ENCODE data around the gene TAOK3.
"Not testable (repeated sequence)": the region's sequence is repeated elsewhere in the genome, so short reads cannot be mapped to it uniquely, and the experiment has no call there.

TAOK3 gene

GRCh38 chr12:118355843-118356242 is 16.9 kb downstream of the TAOK3 start:
- ChIA-PET POLR2A (no interaction called here), CTCF (interaction anchor here (0.8 to 6.5 kb wide), 6 partner anchors 9 to 47 kb away, joined by 3 to 65 read pairs (median 14); partner anchors contain the start of gene SUDS3)
- no CpG with 5 or more reads among the region's 1 CpG for WGBS (ENCODE audit: insufficient coverage)
- no peak for DNase-seq
- Histone ChIP-seq H3K4me3 (ENCODE audit: control insufficient read depth in 1 of 7, extremely low read depth in 1 of 7, insufficient read depth in 4 of 7, low read depth in 2 of 7, low read length in 6 of 7) (peak overlapping the region in 4 of 7 experiments; percentile 3 to 68 (median 25)), H3K4me1 (ENCODE audit: control extremely low read depth in 1 of 4, control insufficient read depth in 4 of 4, insufficient read depth in 4 of 4, low read length in 3 of 4) (peaks cover 31 to 72% (median 41%) of the 10 kb centered on the region in 4 experiments), H3K9me3 (ENCODE audit: control extremely low read depth in 1 of 5, control insufficient read depth in 4 of 5, insufficient read depth in 2 of 5, low read depth in 1 of 5, low read length in 4 of 5) (peaks cover 0 to 6% (median 0%) of the 10 kb centered on the region in 5 experiments), H3K27me3 (replicated peaks in 2 of 5; ENCODE audit: control insufficient read depth in 4 of 5, insufficient read depth in 5 of 5, low read length in 4 of 5) (no peaks in the 10 kb centered on the region), H3K27ac (ENCODE audit: insufficient read depth in 1 of 2, low read depth in 1 of 2, low read length in 2 of 2, poor library complexity in 1 of 2, severe bottlenecking in 2 of 2) (peak overlapping the region in 1 of 2 experiments; percentile 88), H3K36me3 (ENCODE audit: control insufficient read depth in 4 of 4, insufficient read depth in 4 of 4, low read length in 3 of 4) (peaks cover 0 to 16% (median 11%) of the 10 kb centered on the region in 4 experiments)

- peaks cover 0 to 16% (median 11%) of the 10 kb centered on the region in 4 experiments for H3K36me3 ChIP-seq (ENCODE audit: control insufficient read depth in 4 of 4, insufficient read depth in 4 of 4, low read length in 3 of 4)
- H3K4me1 ChIP-seq (ENCODE audit: control extremely low read depth in 1 of 4, control insufficient read depth in 4 of 4, insufficient read depth in 4 of 4, low read length in 3 of 4), result peaks cover 28 to 68% (median 36%) of the 10 kb centered on the region in 4 experiments
- WGBS (ENCODE audit: insufficient coverage), result no CpG with 5 or more reads among the region's 1 CpG
- no peak overlapping the region for H3K27ac ChIP-seq (ENCODE audit: insufficient read depth in 1 of 2, low read depth in 1 of 2, low read length in 2 of 2, poor library complexity in 1 of 2, severe bottlenecking in 2 of 2)
- H3K4me3 ChIP-seq (ENCODE audit: control insufficient read depth in 1 of 7, extremely low read depth in 1 of 7, insufficient read depth in 4 of 7, low read depth in 2 of 7, low read length in 6 of 7), result peak overlapping the region in 1 of 7 experiments; percentile 33
- H3K9me3 ChIP-seq (ENCODE audit: control extremely low read depth in 1 of 5, control insufficient read depth in 4 of 5, insufficient read depth in 2 of 5, low read depth in 1 of 5, low read length in 4 of 5), result peaks cover 0 to 6% (median 0%) of the 10 kb centered on the region in 5 experiments
- POLR2A ChIA-PET, result interaction anchor here (0.7 kb wide), 1 partner anchor 218 kb away, joined by 5 read pairs; no protein-coding TSS in a partner anchor
- CTCF ChIA-PET, result interaction anchor here (0.8 to 6.5 kb wide), 7 partner anchors 8 to 46 kb away, joined by 3 to 65 read pairs (median 6); partner anchors contain the start of gene SUDS3
- no peak for DNase-seq
- no peaks in the 10 kb centered on the region for H3K27me3 ChIP-seq (replicated peaks in 2 of 5; ENCODE audit: control insufficient read depth in 4 of 5, insufficient read depth in 5 of 5, low read length in 4 of 5)
Measured at GRCh38 chr12:118354903-118355302, 17.8 kb downstream of the TAOK3 start.

DNA sequence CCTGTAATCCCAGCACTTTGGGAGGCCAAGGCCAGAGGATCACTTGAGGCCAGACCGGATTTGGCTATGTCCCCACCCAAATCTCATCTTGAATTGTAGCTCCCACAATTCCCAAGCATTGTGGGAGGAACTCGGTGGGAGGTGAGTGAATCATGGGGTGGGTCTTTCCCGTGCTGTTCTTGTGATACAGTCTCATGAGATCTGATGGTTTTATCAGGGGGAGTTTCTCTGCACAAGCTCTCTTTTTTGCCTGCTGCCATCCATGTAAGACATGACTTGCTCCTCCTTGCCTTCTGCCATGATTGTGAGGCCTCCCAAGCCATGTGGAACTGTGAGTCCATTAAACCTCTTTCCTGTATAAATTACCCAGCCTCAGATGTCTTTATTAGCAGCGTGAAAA is 18.2 kb downstream of the TAOK3 start:
- Histone ChIP-seq H3K36me3 (ENCODE audit: control insufficient read depth in 4 of 4, insufficient read depth in 4 of 4, low read length in 3 of 4) (peaks cover 0 to 16% (median 11%) of the 10 kb centered on the region in 4 experiments), H3K4me3 (ENCODE audit: control insufficient read depth in 1 of 7, extremely low read depth in 1 of 7, insufficient read depth in 4 of 7, low read depth in 2 of 7, low read length in 6 of 7) (peak overlapping the region in 1 of 7 experiments; percentile 33), H3K4me1 (ENCODE audit: control extremely low read depth in 1 of 4, control insufficient read depth in 4 of 4, insufficient read depth in 4 of 4, low read length in 3 of 4) (peaks cover 24 to 66% (median 33%) of the 10 kb centered on the region in 4 experiments)
- CTCF ChIA-PET, result interaction anchor here (1.3 to 6.5 kb wide), 5 partner anchors 8 to 22 kb away, joined by 4 to 65 read pairs (median 11); partner anchors contain the start of gene SUDS3
- not testable (repeated sequence) for H3K9me3 ChIP-seq (ENCODE audit: control extremely low read depth in 1 of 5, control insufficient read depth in 4 of 5, insufficient read depth in 2 of 5, low read depth in 1 of 5, low read length in 4 of 5); DNase-seq; H3K27me3 ChIP-seq (replicated peaks in 2 of 5; ENCODE audit: control insufficient read depth in 4 of 5, insufficient read depth in 5 of 5, low read length in 4 of 5); H3K27ac ChIP-seq (ENCODE audit: insufficient read depth in 1 of 2, low read depth in 1 of 2, low read length in 2 of 2, poor library complexity in 1 of 2, severe bottlenecking in 2 of 2)
- POLR2A ChIA-PET, result interaction anchor here (0.7 to 1.0 kb wide), 2 partner anchors 55 to 218 kb away, joined by 3 to 5 read pairs; no protein-coding TSS in a partner anchor
- 100% methylated on average over 3 of the region's 4 CpGs for WGBS (ENCODE audit: insufficient coverage)

DNA sequence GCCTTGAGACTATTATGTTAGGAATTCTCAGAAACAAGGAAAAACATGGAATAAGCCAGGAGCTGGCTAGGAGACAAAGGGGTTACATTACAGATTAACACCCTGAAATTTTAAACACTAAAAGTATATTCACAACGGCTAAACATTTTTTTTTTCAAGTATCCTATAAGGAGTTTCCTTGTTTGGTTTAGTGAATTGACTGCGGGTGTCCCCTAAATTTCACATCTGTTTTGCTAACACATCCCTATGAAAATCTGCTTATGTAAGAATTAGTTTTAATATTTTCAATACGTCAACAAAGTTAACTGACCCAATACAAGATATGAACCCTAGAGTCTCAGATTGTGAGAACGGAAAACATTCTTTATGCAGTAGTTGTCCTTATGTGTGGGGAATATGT is 19.0 kb downstream of the TAOK3 start:
- no peaks in the 10 kb centered on the region for H3K27me3 ChIP-seq (replicated peaks in 2 of 5; ENCODE audit: control insufficient read depth in 4 of 5, insufficient read depth in 5 of 5, low read length in 4 of 5)
- peaks cover 2 to 19% (median 11%) of the 10 kb centered on the region in 4 experiments for H3K36me3 ChIP-seq (ENCODE audit: control insufficient read depth in 4 of 4, insufficient read depth in 4 of 4, low read length in 3 of 4)
- H3K27ac ChIP-seq (ENCODE audit: insufficient read depth in 1 of 2, low read depth in 1 of 2, low read length in 2 of 2, poor library complexity in 1 of 2, severe bottlenecking in 2 of 2), result peak overlapping the region in 1 of 2 experiments; percentile 45
- H3K4me3 ChIP-seq (ENCODE audit: control insufficient read depth in 1 of 7, extremely low read depth in 1 of 7, insufficient read depth in 4 of 7, low read depth in 2 of 7, low read length in 6 of 7), result no peak overlapping the region
- DNase-seq, result no peak
- no CpG with 5 or more reads among the region's 4 CpGs for WGBS (ENCODE audit: insufficient coverage)
- peaks cover 0 to 6% (median 0%) of the 10 kb centered on the region in 5 experiments for H3K9me3 ChIP-seq (ENCODE audit: control extremely low read depth in 1 of 5, control insufficient read depth in 4 of 5, insufficient read depth in 2 of 5, low read depth in 1 of 5, low read length in 4 of 5)
- ChIA-PET CTCF (interaction anchor here (0.6 to 6.5 kb wide), 7 partner anchors 7 to 54 kb away, joined by 3 to 65 read pairs (median 3); partner anchors contain the start of gene SUDS3), POLR2A (interaction anchor here (0.6 to 1.0 kb wide), 2 partner anchors 54 to 149 kb away, joined by 3 read pairs; no protein-coding TSS in a partner anchor)
- peaks cover 22 to 59% (median 27%) of the 10 kb centered on the region in 4 experiments for H3K4me1 ChIP-seq (ENCODE audit: control extremely low read depth in 1 of 4, control insufficient read depth in 4 of 4, insufficient read depth in 4 of 4, low read length in 3 of 4)

DNA sequence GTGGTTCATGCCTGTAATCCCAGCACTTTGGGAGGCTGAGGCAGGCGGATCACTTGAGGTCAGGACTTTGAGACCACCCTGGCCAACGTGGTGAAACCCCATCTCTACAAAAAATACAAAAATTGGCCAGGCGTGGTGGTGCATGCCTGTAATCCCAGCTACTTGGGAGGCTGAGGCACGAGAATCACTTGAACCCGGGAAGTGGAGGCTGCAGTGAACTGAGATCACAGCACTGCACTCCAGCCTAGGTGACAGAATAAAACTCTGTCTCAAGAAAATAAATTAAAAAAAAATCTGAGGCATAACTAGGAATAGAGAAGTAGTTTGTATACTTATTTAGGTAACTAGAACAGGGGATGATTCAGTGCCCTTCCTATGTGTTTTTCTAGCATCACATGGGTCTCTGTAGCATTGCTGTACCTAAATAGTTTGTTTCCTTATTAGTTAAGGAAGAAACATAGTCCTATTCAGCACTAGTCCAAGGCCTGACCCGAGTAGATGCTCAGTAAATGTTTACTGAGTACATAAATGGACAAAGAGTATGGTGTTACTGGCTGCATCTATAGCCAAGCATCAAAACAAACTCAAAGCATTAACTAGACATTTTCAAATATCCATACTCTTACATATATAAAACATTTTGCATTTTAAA is 21.7 kb downstream of the TAOK3 start:
- no peak overlapping the region for H3K27ac ChIP-seq (ENCODE audit: insufficient read depth in 1 of 2, low read depth in 1 of 2, low read length in 2 of 2, poor library complexity in 1 of 2, severe bottlenecking in 2 of 2)
- 100% methylated on average over 2 of the region's 6 CpGs for WGBS (ENCODE audit: insufficient coverage)
- POLR2A ChIA-PET, result no interaction called here

DNA sequence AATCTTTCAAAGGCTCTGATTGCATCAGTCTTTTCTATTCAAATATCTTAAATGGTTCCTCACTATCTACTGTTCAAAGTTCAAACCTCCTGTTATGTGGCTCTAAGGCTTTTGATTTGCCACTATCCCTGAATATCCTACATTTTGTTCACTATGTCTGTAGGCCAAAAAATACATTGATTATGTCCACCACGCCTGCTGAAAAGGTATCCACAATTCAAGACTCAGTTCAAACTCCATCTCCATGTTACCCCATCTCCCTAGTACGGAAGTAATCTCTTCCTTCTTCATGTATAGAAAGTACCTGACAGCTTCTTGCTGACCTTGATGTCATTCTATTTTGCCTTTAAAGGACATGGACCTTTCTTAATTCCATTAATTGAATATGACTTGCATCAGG is 24.8 kb downstream of the TAOK3 start:
- H3K9me3 ChIP-seq (ENCODE audit: control extremely low read depth in 1 of 5, control insufficient read depth in 4 of 5, insufficient read depth in 2 of 5, low read depth in 1 of 5, low read length in 4 of 5), result no peaks in the 10 kb centered on the region
- no peak for DNase-seq
- ChIA-PET POLR2A (interaction anchor here (0.7 kb wide), 1 partner anchor 207 kb away, joined by 3 read pairs; no protein-coding TSS in a partner anchor), CTCF (interaction anchor here (1.2 to 9.7 kb wide), 6 partner anchors 8 to 29 kb away, joined by 3 to 65 read pairs (median 9); no protein-coding TSS in a partner anchor)
- 81% methylated on average over 2 of the region's 2 CpGs for WGBS (ENCODE audit: insufficient coverage)
- peaks cover 22 to 61% (median 30%) of the 10 kb centered on the region in 4 experiments for H3K4me1 ChIP-seq (ENCODE audit: control extremely low read depth in 1 of 4, control insufficient read depth in 4 of 4, insufficient read depth in 4 of 4, low read length in 3 of 4)
- peaks cover under 1 to 5% (median 2%) of the 10 kb centered on the region in 4 experiments for H3K36me3 ChIP-seq (ENCODE audit: control insufficient read depth in 4 of 4, insufficient read depth in 4 of 4, low read length in 3 of 4)
- H3K27ac ChIP-seq (ENCODE audit: insufficient read depth in 1 of 2, low read depth in 1 of 2, low read length in 2 of 2, poor library complexity in 1 of 2, severe bottlenecking in 2 of 2), result peak overlapping the region in 1 of 2 experiments; percentile 63
- no peak overlapping the region for H3K4me3 ChIP-seq (ENCODE audit: control insufficient read depth in 1 of 7, extremely low read depth in 1 of 7, insufficient read depth in 4 of 7, low read depth in 2 of 7, low read length in 6 of 7)
- no peaks in the 10 kb centered on the region for H3K27me3 ChIP-seq (replicated peaks in 2 of 5; ENCODE audit: control insufficient read depth in 4 of 5, insufficient read depth in 5 of 5, low read length in 4 of 5)

More for the DNA sequence above, 21.7 kb downstream of the TAOK3 start:
- Histone ChIP-seq H3K27me3 (replicated peaks in 2 of 5; ENCODE audit: control insufficient read depth in 4 of 5, insufficient read depth in 5 of 5, low read length in 4 of 5) (no peaks in the 10 kb centered on the region), H3K9me3 (ENCODE audit: control extremely low read depth in 1 of 5, control insufficient read depth in 4 of 5, insufficient read depth in 2 of 5, low read depth in 1 of 5, low read length in 4 of 5) (peaks cover 0 to 6% (median 0%) of the 10 kb centered on the region in 5 experiments), H3K4me1 (ENCODE audit: control extremely low read depth in 1 of 4, control insufficient read depth in 4 of 4, insufficient read depth in 4 of 4, low read length in 3 of 4) (peaks cover 18 to 56% (median 29%) of the 10 kb centered on the region in 4 experiments), H3K36me3 (ENCODE audit: control insufficient read depth in 4 of 4, insufficient read depth in 4 of 4, low read length in 3 of 4) (peaks cover 2 to 19% (median 11%) of the 10 kb centered on the region in 4 experiments), H3K4me3 (ENCODE audit: control insufficient read depth in 1 of 7, extremely low read depth in 1 of 7, insufficient read depth in 4 of 7, low read depth in 2 of 7, low read length in 6 of 7) (no peak overlapping the region)
- CTCF ChIA-PET, result interaction anchor here (1.6 to 9.7 kb wide), 2 partner anchors 6 to 33 kb away, joined by 3 to 65 read pairs; no protein-coding TSS in a partner anchor
- peak in 2 of 3 donors; percentile 56 to 61 for DNase-seq

All from common myeloid progenitor, CD34-positive (primary cell).